Endometrial microvascular endothelial cells (primary cell): Measurements from ENCODE around the gene ARSI. TPM values are rescaled to one million over a fixed set of nuclear protein-coding genes. Genes with fewer than 3 reads are reported as not detected.

Experiments
- in situ Hi-C: cut with HindIII; loops from 2 replicates; pipeline ENCODE4 v1.10.0; 2017; ENCODE audit warnings: low sequenced_read_pairs, low pct_unique_long_range_greater_than_20kb; ENCODE audit errors: inconsistent ontology term
- total RNA-seq: library from RNA; depleted of rRNA; stranded (reverse); fragments of >200 nt; gene quantifications from one replicate; pipeline ENCODE4 v1.2.3, GENCODE V29; 2015; ENCODE audit errors: inconsistent ontology term

Gene ARSI
- total RNA-seq, 1 donor from 2014 or later = 0.28 TPM

DNA sequence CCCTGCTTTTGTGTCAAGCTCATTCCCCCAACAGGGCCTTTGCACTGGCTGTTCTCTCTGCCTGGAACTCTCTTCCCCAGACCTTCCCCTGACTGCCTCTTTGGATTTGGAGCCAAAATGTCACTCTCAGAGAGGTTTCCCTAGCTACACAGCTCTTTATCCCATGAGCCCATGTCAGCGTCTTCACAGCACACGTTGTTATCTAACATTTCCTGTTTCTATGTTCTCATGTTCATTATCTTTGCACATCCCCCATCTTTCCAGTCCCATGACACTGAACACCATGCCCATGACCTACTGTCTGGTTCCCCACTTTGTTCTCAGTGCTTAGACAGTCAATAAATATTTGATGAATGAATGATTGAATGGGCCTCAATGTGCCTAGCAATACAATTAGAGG lies 26.3 kb upstream of the ARSI start:
- in situ Hi-C loops = no loop called here

GRCh38 chr5:150328515-150328914 lies 25.8 kb upstream of the ARSI start:
- in situ Hi-C loops = no loop called here

DNA sequence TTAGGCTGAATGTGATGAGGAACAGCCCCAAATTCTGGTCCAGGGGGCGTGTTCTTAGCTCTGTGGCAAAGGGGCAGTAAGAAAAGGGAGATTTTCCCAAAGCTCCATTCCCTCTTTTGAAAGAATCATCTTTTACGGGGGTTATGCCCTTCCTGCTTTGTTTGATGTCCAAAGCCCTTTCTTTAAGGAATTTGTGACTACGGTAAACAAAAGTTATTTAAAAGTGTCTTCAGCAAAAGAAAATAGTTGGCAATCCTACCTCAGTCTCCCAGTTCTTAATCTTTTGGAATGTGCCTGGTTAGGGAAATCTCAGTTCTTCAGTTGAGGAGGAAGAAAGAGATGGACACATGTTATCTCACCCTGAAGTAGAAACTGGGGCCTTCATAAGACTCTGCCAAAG lies 24.4 kb upstream of the ARSI start:
- in situ Hi-C loops = no loop called here

GRCh38 chr5:150326707-150327106 lies 24.0 kb upstream of the ARSI start:
- in situ Hi-C loops = no loop called here

DNA sequence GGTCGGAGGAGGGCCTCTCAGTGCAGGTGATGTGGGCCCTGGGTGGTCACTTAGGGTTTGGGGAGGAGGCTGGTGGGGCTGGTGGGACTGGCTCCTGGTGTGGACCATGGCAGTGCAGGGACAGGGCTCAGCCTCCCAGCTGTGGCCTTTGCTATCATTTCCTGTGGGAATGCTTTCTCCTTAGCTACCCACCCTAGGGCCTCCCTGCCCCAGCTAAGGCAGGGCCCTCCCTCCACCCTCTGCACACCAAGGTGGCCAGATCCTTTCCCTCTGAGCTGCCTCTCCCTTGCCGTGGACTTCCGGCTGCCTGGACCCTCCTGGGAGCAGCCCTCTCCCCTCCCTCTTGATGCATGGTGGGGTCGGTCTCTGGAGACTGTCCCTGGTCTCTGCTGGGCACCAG lies 22.7 kb upstream of the ARSI start:
- in situ Hi-C loops = no loop called here

DNA sequence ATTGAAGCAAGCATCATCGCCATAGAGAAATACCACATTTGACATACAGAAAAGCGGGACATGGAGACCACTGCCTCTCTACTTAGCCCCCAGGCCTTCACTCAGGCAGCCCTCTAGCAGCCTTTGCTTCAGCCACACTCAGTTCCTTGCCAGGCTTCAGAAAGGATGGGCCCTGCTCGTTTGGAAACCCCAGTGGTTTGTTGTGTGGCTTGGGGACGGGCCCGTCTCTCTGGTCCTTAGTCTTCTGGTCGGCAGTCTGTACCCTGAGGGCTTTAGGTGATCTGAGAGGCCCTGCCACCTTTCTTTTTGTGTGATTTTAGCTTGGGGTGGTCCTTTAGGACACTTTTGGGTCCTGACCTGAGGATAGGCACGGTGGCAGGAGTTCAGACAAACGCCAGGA lies 21.1 kb upstream of the ARSI start:
- in situ Hi-C loops = loop anchor here (25.0 kb wide), 1 partner anchor 338 kb away; the partner anchor contains the start of gene MYOZ3

- in situ Hi-C loops = loop anchor here (25.0 kb wide), 1 partner anchor 339 kb away; the partner anchor contains the start of gene MYOZ3
These were observed 20.4 kb upstream of the ARSI start for GRCh38 chr5:150323092-150323491.

DNA sequence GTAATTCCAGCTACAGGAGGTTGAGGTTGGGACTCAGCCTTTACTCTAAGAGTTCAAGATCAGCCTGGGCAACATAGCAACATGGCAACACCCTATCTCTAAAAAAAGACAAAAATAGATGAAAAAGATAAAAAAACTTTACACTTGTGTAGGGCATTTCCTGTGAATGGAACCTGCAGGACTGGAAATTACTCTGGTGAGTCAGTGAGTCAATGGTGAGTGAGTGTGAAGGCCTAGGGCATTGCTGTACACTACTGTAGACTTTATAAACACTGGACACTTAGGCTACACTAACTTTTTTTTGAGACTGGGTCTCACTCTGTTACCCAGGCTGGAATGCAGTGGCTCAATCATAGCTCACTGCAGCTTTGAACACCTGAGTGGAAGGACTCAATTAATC lies 19.5 kb upstream of the ARSI start:
- in situ Hi-C loops = loop anchor here (25.0 kb wide), 1 partner anchor 340 kb away; the partner anchor contains the start of gene MYOZ3

GRCh38 chr5:150321784-150322183 lies 19.1 kb upstream of the ARSI start:
- in situ Hi-C loops = loop anchor here (25.0 kb wide), 1 partner anchor 341 kb away; the partner anchor contains the start of gene MYOZ3

- in situ Hi-C loops = loop anchor here (25.0 kb wide), 1 partner anchor 341 kb away; the partner anchor contains the start of gene MYOZ3
These were observed 18.5 kb upstream of the ARSI start for GRCh38 chr5:150321211-150321610.

DNA sequence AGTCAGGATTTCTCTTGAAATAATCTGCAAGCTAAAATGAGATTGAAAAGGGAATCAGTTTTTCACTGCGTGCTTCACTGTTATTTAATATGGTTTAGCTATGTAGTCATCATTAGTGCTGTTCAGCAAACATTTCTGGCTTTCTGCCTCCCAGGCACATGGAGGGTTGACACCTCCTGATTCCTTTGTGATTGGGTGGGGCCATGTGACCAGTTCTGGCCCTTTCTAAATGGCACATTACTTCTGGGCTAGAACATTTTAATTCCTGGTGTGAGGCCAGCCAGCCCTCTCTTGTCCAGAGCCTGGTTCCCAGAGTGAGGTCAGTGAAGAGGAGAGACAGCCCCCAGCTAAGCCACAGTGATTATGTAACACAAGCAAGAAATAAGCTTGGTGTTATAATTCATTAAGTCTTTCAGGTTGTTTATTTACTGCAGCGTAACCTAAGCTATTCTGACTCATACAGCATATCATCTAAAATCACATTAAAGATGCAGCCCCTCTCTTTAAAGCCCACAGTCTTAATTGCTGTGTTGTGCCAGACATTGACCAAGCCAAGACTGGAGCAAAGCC lies 17.4 kb upstream of the ARSI start:
- in situ Hi-C loops = loop anchor here (25.0 kb wide), 1 partner anchor 342 kb away; the partner anchor contains the start of gene MYOZ3

DNA sequence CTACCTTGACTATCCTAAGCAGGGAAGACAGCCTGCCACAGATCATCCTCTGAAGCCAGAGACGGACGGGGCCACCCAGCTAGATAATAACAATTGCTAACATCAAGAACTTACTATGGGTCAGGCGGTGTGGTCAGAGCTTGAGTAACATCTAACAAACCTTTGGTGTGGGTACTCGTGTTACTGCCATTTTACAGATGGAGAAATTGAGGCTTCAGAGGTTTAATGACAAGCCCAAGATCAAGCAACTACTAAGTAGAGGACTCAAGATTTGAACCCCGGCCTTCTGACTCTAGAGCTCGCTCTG lies 16.7 kb upstream of the ARSI start:
- in situ Hi-C loops = loop anchor here (25.0 kb wide), 1 partner anchor 343 kb away; the partner anchor contains the start of gene MYOZ3

DNA sequence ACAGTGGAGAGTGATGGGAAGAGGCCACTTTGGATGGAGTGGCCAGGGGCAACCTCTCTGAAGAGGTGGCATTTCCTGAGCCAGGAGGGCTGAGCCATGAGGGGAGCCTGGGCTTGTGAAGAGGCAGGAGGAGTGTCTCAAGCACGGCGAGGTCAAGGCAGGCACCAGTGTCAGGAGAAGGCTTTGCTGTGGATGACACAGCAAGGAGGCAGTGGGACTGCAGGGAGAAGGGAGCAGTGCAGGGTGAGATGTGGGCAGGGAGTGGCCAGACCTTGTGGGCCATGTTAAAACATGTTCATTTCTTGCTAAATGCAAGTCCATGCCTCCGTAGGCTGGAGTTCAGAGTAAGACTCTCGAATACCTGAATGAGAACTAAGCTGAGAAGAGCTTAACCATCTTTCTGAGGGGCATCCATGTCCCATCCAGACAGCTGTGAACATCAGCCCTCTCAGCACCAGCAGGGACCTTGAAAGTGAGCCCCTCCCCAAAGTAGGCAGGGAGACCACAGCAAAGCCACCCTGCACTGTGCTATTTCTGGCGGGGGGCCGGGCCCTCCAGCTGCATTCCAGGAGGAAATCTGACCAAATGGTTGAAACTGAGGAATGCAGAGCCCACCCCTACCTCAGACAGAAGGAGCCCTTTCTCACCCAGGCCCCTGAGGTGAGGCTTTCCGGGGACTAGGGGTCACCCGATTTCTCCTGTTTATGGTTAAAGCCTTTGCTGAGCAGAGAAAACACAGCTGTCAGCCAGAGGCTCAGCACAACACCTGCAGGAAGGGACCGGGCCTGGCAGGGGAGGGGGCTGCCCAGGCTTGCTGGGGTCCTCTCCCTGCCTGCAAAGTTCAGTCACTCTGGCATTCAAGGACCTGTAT lies 16.1 kb upstream of the ARSI start:
- in situ Hi-C loops = loop anchor here (25.0 kb wide), 1 partner anchor 343 kb away; the partner anchor contains the start of gene MYOZ3

DNA sequence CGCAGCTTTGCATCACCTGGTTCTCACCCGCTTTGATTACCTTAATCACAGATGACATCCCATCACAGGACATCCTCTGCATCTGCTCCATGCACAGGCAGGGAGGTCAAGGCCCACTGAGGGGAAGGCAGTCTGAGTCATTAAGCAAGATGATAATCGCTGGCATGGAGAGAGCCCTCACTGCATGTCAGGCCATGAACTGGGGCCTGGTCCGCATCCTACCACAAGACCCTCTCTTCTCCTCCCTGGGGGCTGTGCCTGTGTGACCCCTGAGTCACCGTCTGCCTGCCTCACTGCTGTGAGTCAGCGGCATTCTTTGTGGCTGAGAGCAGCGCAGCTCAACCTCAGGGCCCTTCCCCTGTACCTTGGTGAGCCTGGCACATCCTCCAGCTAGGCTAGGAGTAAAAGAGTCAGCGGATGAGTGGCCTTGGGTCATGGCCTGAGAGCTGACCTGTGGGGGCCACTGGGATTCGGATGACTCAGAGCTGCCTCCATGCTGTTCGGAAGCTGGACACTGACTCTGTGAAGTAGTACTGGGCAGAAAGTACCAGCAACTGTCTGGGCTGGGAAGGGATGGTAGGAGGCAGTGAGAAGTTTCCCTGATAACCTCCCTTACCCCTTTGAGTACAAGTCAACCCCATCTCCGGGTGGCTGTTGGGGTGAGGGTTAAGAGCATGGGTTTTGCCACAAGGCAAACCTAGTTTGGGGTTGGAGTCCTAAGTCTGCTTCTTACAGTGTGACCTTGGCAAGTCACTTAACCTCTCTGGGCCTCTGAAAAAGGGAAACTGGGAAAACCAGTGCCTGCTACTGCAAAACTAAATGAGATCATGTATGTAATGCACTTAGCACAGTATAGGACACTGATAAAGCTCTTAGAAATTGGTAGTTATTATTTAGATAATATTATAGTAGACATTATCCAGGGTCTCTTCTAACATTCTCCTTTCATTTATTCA lies 14.6 kb upstream of the ARSI start:
- in situ Hi-C loops = loop anchor here (25.0 kb wide), 1 partner anchor 345 kb away; the partner anchor contains the start of gene MYOZ3

GRCh38 chr5:150316320-150316719 lies 13.6 kb upstream of the ARSI start:
- in situ Hi-C loops = loop anchor here (25.0 kb wide), 1 partner anchor 346 kb away; the partner anchor contains the start of gene MYOZ3

GRCh38 chr5:150315245-150315644 lies 12.5 kb upstream of the ARSI start:
- in situ Hi-C loops = loop anchor here (25.0 kb wide), 1 partner anchor 347 kb away; the partner anchor contains the start of gene MYOZ3

DNA sequence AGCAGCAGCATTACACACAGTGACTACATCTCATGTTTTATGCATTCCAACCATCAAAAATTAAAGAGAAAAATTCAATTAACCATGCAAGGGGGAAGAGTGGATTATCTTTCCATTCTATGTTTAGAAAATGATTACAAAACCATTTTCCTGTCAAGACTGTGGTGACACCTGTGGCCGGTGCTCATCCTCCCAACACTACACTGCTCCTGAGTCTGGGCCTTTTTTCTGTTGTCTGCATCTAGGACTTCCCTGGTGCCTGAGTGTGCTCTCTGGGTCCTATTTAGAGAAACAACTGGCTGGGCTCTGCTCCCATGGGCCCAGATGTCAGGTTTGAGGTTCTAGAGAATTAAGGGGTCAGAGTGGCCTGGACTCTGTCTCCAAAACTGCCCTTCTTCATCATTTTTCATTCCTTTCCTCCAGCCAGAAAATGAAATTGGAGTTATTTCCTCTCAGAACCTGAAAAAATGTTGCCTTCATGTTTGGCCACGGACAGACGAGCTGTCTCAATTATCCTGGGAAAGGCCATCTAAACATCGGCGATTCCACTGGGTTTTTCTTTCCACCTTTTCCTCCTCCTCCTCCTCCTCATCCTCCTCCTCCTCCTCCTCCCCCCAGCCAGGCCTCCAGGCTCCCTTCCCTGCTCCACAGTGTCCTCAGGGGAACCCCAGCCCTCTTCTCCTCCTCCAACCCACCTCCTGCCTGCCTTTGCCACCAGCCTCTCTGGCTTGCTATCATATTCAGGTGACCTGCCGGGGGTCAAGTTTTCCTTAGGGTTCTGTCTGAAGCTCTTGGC lies 11.4 kb upstream of the ARSI start:
- in situ Hi-C loops = loop anchor here (25.0 kb wide), 1 partner anchor 348 kb away; the partner anchor contains the start of gene MYOZ3

DNA sequence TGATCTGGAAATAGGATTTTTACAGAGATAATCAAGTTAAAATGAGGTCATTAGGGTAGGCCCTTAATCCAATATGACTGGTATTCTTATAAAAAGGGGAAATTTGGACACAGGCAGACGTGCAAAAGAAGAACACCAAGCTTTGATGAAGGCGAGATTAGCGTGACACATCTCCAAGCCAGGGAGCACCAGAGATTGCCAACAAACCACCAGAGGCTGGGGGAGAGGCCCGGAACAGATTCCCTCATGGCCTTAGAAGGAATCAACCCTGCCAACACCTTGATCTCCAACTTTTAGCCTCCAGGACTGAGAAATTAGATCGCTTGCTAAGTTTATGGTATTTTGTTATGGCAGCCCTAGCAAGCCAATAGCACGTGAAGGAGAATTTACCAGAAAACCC lies 10.8 kb upstream of the ARSI start:
- in situ Hi-C loops = loop anchor here (25.0 kb wide), 1 partner anchor 349 kb away; the partner anchor contains the start of gene MYOZ3
